DLD1 (cell line): ENCODE results near the gene SPAG6.
"Not testable (repeated sequence)": the region's sequence is repeated elsewhere in the genome, so short reads cannot be mapped to it uniquely, and the experiment has no call there.

Experiments
- in situ Hi-C: cut with HindIII; loops from 2 replicates; pipeline ENCODE4 v1.10.0; 2017; ENCODE audit warnings: low sequenced_read_pairs

The SPAG6 gene

GRCh38 chr10:22345301-22346095, at the start of gene SPAG6:
Gene SPAG6, plus strand, starts transcription at chr10:22345496. Its CDS starts 116 bp downstream, at chr10:22345612.
- in situ Hi-C loops: no loop called here

- in situ Hi-C loops: no loop called here
Observed at GRCh38 chr10:22301193-22301592, 44.1 kb upstream of the SPAG6 start.

- in situ Hi-C loops: no loop called here
Observed at GRCh38 chr10:22303461-22303860, 41.8 kb upstream of the SPAG6 start.

- in situ Hi-C loops: no loop called here
Observed at GRCh38 chr10:22305721-22306120, 39.6 kb upstream of the SPAG6 start.

- in situ Hi-C loops: no loop called here
Observed at GRCh38 chr10:22308390-22308789, 36.9 kb upstream of the SPAG6 start.

- in situ Hi-C loops: no loop called here
Observed at GRCh38 chr10:22309180-22310000, 35.9 kb upstream of the SPAG6 start.

- in situ Hi-C loops: not testable (repeated sequence)
Observed at GRCh38 chr10:22310012-22310411, 35.3 kb upstream of the SPAG6 start.

GRCh38 chr10:22310928-22311327, 34.4 kb upstream of the SPAG6 start:
- in situ Hi-C loops: no loop called here

GRCh38 chr10:22314852-22315251, 30.4 kb upstream of the SPAG6 start:
- in situ Hi-C loops: no loop called here

- in situ Hi-C loops: no loop called here
Observed at GRCh38 chr10:22315455-22316285, 29.6 kb upstream of the SPAG6 start.

GRCh38 chr10:22316286-22317075, 28.8 kb upstream of the SPAG6 start, which contains the start of gene COMMD3:
Gene COMMD3, plus strand, starts transcription at chr10:22316388. Its CDS starts 30 bp downstream, at chr10:22316418.
- in situ Hi-C loops: no loop called here

- in situ Hi-C loops: no loop called here
Observed at GRCh38 chr10:22317076-22317370, 28.3 kb upstream of the SPAG6 start.

GRCh38 chr10:22317771-22318565, 27.3 kb upstream of the SPAG6 start:
- in situ Hi-C loops: no loop called here

- in situ Hi-C loops: no loop called here
Observed at GRCh38 chr10:22318772-22319171, 26.5 kb upstream of the SPAG6 start.

GRCh38 chr10:22319547-22319979, 25.7 kb upstream of the SPAG6 start:
- in situ Hi-C loops: no loop called here

GRCh38 chr10:22319980-22320558, 25.2 kb upstream of the SPAG6 start:
- in situ Hi-C loops: no loop called here

GRCh38 chr10:22320591-22321155, 24.6 kb upstream of the SPAG6 start, which contains the start of gene BMI1:
Gene BMI1, plus strand, starts transcription at chr10:22321099. Its CDS starts 5,351 bp downstream, at chr10:22326450.
- in situ Hi-C loops: no loop called here

GRCh38 chr10:22321156-22321923, 24.0 kb upstream of the SPAG6 start:
- in situ Hi-C loops: no loop called here
